ENCODE data around the gene NME7.

NME7 gene

GRCh38 chr1:169250022-169250421 lies 117.6 kb downstream of the NME7 start:
- TF ChIP-seq CTCF (IDR thresholded peaks at IDR 0.05), result no peak
- no peak overlapping the region for H3K4me3 ChIP-seq
- DNase-seq (ENCODE audit: low spot score), result no peak
- no peak overlapping the region for H3K27ac ChIP-seq

GRCh38 chr1:169249611-169250010 lies 118.0 kb downstream of the NME7 start:
- DNase-seq (ENCODE audit: low spot score), result no peak
- Histone ChIP-seq H3K27ac (no peak overlapping the region), H3K4me3 (no peak overlapping the region)
- no peak for TF ChIP-seq CTCF (IDR thresholded peaks at IDR 0.05)

GRCh38 chr1:169245706-169246105 lies 121.9 kb downstream of the NME7 start:
- TF ChIP-seq CTCF (IDR thresholded peaks at IDR 0.05), result no peak
- H3K27ac ChIP-seq, result no peak overlapping the region
- DNase-seq (ENCODE audit: low spot score), result no peak
- no peak overlapping the region for H3K4me3 ChIP-seq

- no peak for DNase-seq (ENCODE audit: low spot score)
- H3K4me3 ChIP-seq, result no peak overlapping the region
- no peak overlapping the region for H3K27ac ChIP-seq
- no peak for TF ChIP-seq CTCF (IDR thresholded peaks at IDR 0.05)
Observed at GRCh38 chr1:169240449-169241232, 127.0 kb downstream of the NME7 start.

GRCh38 chr1:169236880-169237279 lies 130.7 kb downstream of the NME7 start:
- no peak for DNase-seq (ENCODE audit: low spot score)
- Histone ChIP-seq H3K4me3 (no peak overlapping the region), H3K27ac (no peak overlapping the region)
- TF ChIP-seq CTCF (IDR thresholded peaks at IDR 0.05), result no peak

- no peak overlapping the region for H3K4me3 ChIP-seq
- DNase-seq (ENCODE audit: low spot score), result no peak
- TF ChIP-seq CTCF (IDR thresholded peaks at IDR 0.05), result no peak
- no peak overlapping the region for H3K27ac ChIP-seq
Observed at GRCh38 chr1:169236143-169236542, 131.5 kb downstream of the NME7 start.

- H3K4me3 ChIP-seq, result no peak overlapping the region
- DNase-seq (ENCODE audit: low spot score), result no peak
- TF ChIP-seq CTCF (IDR thresholded peaks at IDR 0.05), result no peak
- no peak overlapping the region for H3K27ac ChIP-seq
Observed at GRCh38 chr1:169235568-169235967, 132.0 kb downstream of the NME7 start.
